ENCODE results near the gene ASGR2. TPM values are rescaled to one million over a fixed set of nuclear protein-coding genes. Genes with fewer than 3 reads are reported as not detected.
A peak's percentile ranks its signal among the peaks of the same experiment; 100 is the strongest.

The ASGR2 gene
- total RNA-seq, 4 donors from 2014 or later = 1.6 to 2.2 TPM; not detected in 2

DNA sequence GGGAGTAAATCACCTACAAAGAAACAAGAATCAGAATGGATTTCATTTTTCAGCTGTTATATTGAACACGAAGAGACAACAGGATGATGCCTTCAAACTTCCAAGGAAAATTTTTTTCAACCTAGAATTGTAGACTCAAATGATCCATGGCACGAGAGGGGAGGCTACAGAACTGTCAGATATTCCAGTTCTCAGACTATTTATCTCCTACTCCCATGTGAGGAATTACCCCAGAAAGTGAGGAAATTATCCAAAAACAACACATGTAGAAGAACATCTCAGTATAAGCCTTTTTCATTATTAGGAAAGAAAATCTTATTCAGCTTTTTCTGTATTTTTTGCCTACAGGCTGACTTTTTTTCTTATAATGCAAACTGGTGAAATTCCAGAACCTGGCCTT, 5.5 kb upstream of the ASGR2 start:
- H3K27ac ChIP-seq = no peak overlapping the region
- H3K36me3 ChIP-seq = no peaks in the 10 kb centered on the region
- intact Hi-C loops (cut with DNase I; ENCODE audit: low total_unique reads) = no loop called here
- in situ Hi-C loops (cut with MboI; ENCODE audit: low sequenced_read_pairs in 4 of 4) = no loop called here
- H3K4me1 ChIP-seq = no peaks in the 10 kb centered on the region
- no peak for DNase-seq
- H3K4me3 ChIP-seq = no peak overlapping the region
- no peaks in the 10 kb centered on the region for H3K9me3 ChIP-seq
- H3K27me3 ChIP-seq = peaks cover 6 to 20% (median 18%) of the 10 kb centered on the region in 3 donors
- TF ChIP-seq POLR2A (IDR thresholded peaks at IDR 0.05) = no peak
- TF ChIP-seq, protein P1, sequence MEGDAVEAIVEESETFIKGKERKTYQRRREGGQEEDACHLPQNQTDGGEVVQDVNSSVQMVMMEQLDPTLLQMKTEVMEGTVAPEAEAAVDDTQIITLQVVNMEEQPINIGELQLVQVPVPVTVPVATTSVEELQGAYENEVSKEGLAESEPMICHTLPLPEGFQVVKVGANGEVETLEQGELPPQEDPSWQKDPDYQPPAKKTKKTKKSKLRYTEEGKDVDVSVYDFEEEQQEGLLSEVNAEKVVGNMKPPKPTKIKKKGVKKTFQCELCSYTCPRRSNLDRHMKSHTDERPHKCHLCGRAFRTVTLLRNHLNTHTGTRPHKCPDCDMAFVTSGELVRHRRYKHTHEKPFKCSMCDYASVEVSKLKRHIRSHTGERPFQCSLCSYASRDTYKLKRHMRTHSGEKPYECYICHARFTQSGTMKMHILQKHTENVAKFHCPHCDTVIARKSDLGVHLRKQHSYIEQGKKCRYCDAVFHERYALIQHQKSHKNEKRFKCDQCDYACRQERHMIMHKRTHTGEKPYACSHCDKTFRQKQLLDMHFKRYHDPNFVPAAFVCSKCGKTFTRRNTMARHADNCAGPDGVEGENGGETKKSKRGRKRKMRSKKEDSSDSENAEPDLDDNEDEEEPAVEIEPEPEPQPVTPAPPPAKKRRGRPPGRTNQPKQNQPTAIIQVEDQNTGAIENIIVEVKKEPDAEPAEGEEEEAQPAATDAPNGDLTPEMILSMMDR (IDR thresholded peaks at IDR 0.05 in 4 of 5, conservative IDR thresholded peaks at IDR 0.05 in 1 of 5) = no peak
- ATAC-seq = no peak

DNA sequence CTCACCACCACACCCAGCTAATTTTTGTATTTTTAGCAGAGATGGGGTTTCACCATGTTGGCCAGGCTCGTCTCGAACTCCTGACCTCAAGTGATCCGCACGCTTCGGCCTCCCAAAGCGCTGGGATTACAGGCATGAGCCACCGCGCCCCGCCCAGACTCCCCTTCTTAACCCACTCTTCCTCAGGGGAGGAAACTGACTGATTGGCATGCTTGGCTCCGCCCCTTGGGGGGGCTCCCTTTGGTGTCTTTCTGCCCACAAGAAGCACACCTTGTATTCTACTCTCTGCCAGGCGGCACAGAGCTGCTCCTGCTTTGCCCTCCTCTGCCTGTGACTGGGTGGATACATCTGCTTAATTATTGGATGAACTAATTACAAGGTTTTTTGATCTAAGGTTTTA, 4.7 kb upstream of the ASGR2 start:
- no peak for TF ChIP-seq POLR2A (IDR thresholded peaks at IDR 0.05)
- TF ChIP-seq, protein P1 (IDR thresholded peaks at IDR 0.05 in 4 of 5, conservative IDR thresholded peaks at IDR 0.05 in 1 of 5) = no peak
- no peak overlapping the region for H3K27ac ChIP-seq
- no peaks in the 10 kb centered on the region for H3K9me3 ChIP-seq
- intact Hi-C loops (cut with DNase I; ENCODE audit: low total_unique reads) (no loop called here), in situ Hi-C loops (cut with MboI; ENCODE audit: low sequenced_read_pairs in 4 of 4) (no loop called here)
- DNase-seq = no peak
- H3K4me3 ChIP-seq = no peak overlapping the region
- no peak for ATAC-seq
- no peaks in the 10 kb centered on the region for H3K4me1 ChIP-seq
- H3K36me3 ChIP-seq = no peaks in the 10 kb centered on the region
- peaks cover 6 to 20% (median 18%) of the 10 kb centered on the region in 3 donors for H3K27me3 ChIP-seq

DNA sequence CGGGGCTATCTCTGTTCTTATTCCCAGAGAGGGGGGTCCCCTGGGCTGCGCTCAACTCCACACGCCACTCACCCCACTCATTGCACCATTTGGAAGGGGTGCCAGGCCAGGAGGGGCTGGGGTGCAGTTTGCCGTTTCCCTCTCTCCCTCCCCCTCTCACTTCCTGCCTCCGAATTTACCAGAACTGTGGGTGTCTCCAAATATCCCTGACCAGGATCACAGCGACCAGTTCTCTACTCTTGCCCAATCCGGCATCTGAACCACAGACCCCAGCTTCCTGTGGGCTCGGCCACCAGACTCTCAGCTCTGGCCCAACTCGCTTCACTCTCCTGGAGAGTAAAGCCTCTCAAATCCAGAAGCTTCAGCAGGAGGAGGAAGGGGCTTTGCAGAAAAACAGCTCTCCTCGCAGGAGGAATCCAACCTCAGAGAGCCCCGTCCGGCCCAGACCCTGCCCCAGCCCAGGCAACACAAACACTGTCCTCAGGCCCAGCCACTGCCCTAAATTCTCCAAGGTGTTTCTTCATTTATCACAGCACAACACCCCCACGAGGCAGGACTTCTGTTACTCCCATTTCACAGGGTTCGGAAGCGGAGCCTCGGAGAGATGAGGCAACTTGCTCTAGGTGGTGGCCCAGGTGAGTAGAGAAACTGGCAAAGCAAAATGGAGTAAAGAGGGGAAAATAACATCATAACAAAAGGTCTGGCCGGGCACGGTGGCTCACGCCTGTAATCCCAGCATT, 423 bp upstream of the ASGR2 start:
- in situ Hi-C loops (cut with MboI; ENCODE audit: low sequenced_read_pairs in 4 of 4) (no loop called here), intact Hi-C loops (cut with DNase I; ENCODE audit: low total_unique reads) (no loop called here)
- DNase-seq (no peak), ATAC-seq (peak in 1 of 2 donors; percentile 55)
- H3K36me3 ChIP-seq = no peaks in the 10 kb centered on the region
- TF ChIP-seq POLR2A (IDR thresholded peaks at IDR 0.05) = no peak
- TF ChIP-seq, protein P1 (IDR thresholded peaks at IDR 0.05 in 4 of 5, conservative IDR thresholded peaks at IDR 0.05 in 1 of 5) = no peak
- no peaks in the 10 kb centered on the region for H3K9me3 ChIP-seq
- H3K4me1 ChIP-seq = no peaks in the 10 kb centered on the region
- peaks cover 2 to 26% (median 15%) of the 10 kb centered on the region in 3 donors for H3K27me3 ChIP-seq
- H3K27ac ChIP-seq = no peak overlapping the region
- H3K4me3 ChIP-seq = no peak overlapping the region

DNA sequence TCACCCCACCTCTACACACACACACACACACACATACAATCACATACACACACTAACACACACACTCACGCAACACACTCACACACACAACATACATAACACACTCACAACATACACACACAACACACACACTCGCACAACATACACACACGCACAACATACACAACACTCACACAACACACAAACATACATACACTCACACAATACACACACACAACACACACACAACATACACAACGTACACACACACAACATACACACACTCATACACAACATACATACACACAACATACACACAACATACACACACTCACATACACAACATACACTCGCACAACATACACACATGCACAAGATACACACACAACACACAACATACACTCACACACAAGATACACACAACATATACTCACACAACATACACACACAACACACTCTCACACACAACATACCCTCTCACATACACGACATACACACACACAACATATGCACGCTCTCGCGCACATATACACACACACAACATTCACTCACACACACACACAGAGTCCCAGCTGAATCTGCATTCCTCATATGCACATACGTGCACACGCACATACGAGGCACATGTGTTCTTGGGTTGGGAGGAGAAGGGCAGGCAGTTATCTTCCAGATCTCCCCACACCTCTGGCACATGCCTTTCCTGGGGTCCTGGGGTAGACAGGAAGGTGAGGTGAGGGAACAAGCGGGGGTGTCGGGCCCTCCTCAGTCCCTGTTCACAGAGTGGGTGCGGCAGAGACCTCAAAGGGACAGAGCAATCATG, 1.1 kb downstream of the ASGR2 start:
- intact Hi-C loops (cut with DNase I; ENCODE audit: low total_unique reads) = no loop called here
- ATAC-seq (no peak), DNase-seq (no peak)
- in situ Hi-C loops (cut with MboI; ENCODE audit: low sequenced_read_pairs in 4 of 4) = no loop called here
- TF ChIP-seq POLR2A (IDR thresholded peaks at IDR 0.05) = no peak
- TF ChIP-seq, protein P1 (IDR thresholded peaks at IDR 0.05 in 4 of 5, conservative IDR thresholded peaks at IDR 0.05 in 1 of 5) = no peak
- Histone ChIP-seq H3K27me3 (peaks cover 0 to 19% (median 6%) of the 10 kb centered on the region in 3 donors), H3K4me1 (no peaks in the 10 kb centered on the region), H3K4me3 (no peak overlapping the region), H3K36me3 (no peaks in the 10 kb centered on the region), H3K9me3 (no peaks in the 10 kb centered on the region), H3K27ac (no peak overlapping the region)
